Measurements from ENCODE around the gene NAALADL2. TPM values are rescaled to one million over a fixed set of nuclear protein-coding genes. Genes with fewer than 3 reads are reported as not detected.
"Not testable (repeated sequence)": the region's sequence is repeated elsewhere in the genome, so short reads cannot be mapped to it uniquely, and the experiment has no call there.

The NAALADL2 gene
- total RNA-seq, 4 donors from 2014 or later: 3.8 to 20.3 (median 8.6) TPM

- Histone ChIP-seq H3K4me1 (no peaks in the 10 kb centered on the region), H3K9me3 (no peaks in the 10 kb centered on the region), H3K36me3 (no peaks in the 10 kb centered on the region), H3K27ac (replicated peaks in 1 of 4) (no peak overlapping the region), H3K4me3 (no peak overlapping the region), H3K27me3 (no peaks in the 10 kb centered on the region)
- TF ChIP-seq CTCF (IDR thresholded peaks at IDR 0.05) (no peak), POLR2AphosphoS5 (IDR thresholded peaks at IDR 0.05) (no peak), POLR2A (IDR thresholded peaks at IDR 0.05; ENCODE audit: low read depth) (no peak), EP300 (IDR thresholded peaks at IDR 0.05) (no peak)
- no peak for DNase-seq (ENCODE audit: extremely low spot score)
- WGBS: 96% methylated on average over 5 of the region's 5 CpGs
- intact Hi-C loops (cut with DNase I): no loop called here
These were observed 302.2 kb downstream of the NAALADL2 start for GRCh38 chr3:175161291-175161690.

- intact Hi-C loops (cut with DNase I): no loop called here
- Histone ChIP-seq H3K4me3 (no peak overlapping the region), H3K27ac (replicated peaks in 1 of 4) (no peak overlapping the region), H3K36me3 (no peaks in the 10 kb centered on the region), H3K4me1 (no peaks in the 10 kb centered on the region), H3K9me3 (no peaks in the 10 kb centered on the region), H3K27me3 (no peaks in the 10 kb centered on the region)
- TF ChIP-seq POLR2A (IDR thresholded peaks at IDR 0.05; ENCODE audit: low read depth): no peak
- no peak for TF ChIP-seq CTCF (IDR thresholded peaks at IDR 0.05)
- TF ChIP-seq POLR2AphosphoS5 (IDR thresholded peaks at IDR 0.05): no peak
- TF ChIP-seq EP300 (IDR thresholded peaks at IDR 0.05): no peak
- no peak for DNase-seq (ENCODE audit: extremely low spot score)
- WGBS: 79% methylated on average over 3 of the region's 3 CpGs
These were observed 304.6 kb downstream of the NAALADL2 start for GRCh38 chr3:175163686-175164085.

GRCh38 chr3:175173117-175173516 is 314.0 kb downstream of the NAALADL2 start:
- H3K36me3 ChIP-seq; H3K9me3 ChIP-seq; intact Hi-C loops (cut with DNase I); H3K27me3 ChIP-seq; H3K4me3 ChIP-seq; H3K27ac ChIP-seq (replicated peaks in 1 of 4); DNase-seq (ENCODE audit: extremely low spot score); H3K4me1 ChIP-seq: not testable (repeated sequence)
- WGBS: 97% methylated on average over 10 of the region's 10 CpGs

- no peak overlapping the region for H3K4me3 ChIP-seq
- H3K27ac ChIP-seq (replicated peaks in 1 of 4): no peak overlapping the region
- H3K36me3 ChIP-seq: no peaks in the 10 kb centered on the region
- no peak for DNase-seq (ENCODE audit: extremely low spot score)
- H3K27me3 ChIP-seq: no peaks in the 10 kb centered on the region
- WGBS: 86% methylated on average over 3 of the region's 3 CpGs
- H3K4me1 ChIP-seq: no peaks in the 10 kb centered on the region
- intact Hi-C loops (cut with DNase I): no loop called here
- H3K9me3 ChIP-seq: no peaks in the 10 kb centered on the region
- TF ChIP-seq POLR2A (IDR thresholded peaks at IDR 0.05; ENCODE audit: low read depth): no peak
- TF ChIP-seq EP300 (IDR thresholded peaks at IDR 0.05): no peak
- no peak for TF ChIP-seq POLR2AphosphoS5 (IDR thresholded peaks at IDR 0.05)
- TF ChIP-seq CTCF (IDR thresholded peaks at IDR 0.05): no peak
These were observed 317.4 kb downstream of the NAALADL2 start for GRCh38 chr3:175176556-175176955.

- Histone ChIP-seq H3K9me3 (no peaks in the 10 kb centered on the region), H3K27ac (replicated peaks in 1 of 4) (no peak overlapping the region), H3K36me3 (no peaks in the 10 kb centered on the region), H3K4me3 (no peak overlapping the region), H3K4me1 (no peaks in the 10 kb centered on the region), H3K27me3 (no peaks in the 10 kb centered on the region)
- intact Hi-C loops (cut with DNase I): no loop called here
- 61% methylated on average over 1 of the region's 1 CpG for WGBS
- TF ChIP-seq POLR2A (IDR thresholded peaks at IDR 0.05; ENCODE audit: low read depth) (no peak), EP300 (IDR thresholded peaks at IDR 0.05) (no peak), POLR2AphosphoS5 (IDR thresholded peaks at IDR 0.05) (no peak), CTCF (IDR thresholded peaks at IDR 0.05) (no peak)
- DNase-seq (ENCODE audit: extremely low spot score): no peak
These were observed 319.9 kb downstream of the NAALADL2 start for GRCh38 chr3:175179055-175179454.
